ENCODE results near the gene NEDD4L. TPM values are rescaled to one million over a fixed set of nuclear protein-coding genes. Genes with fewer than 3 reads are reported as not detected.

Gene NEDD4L
- total and polyA plus RNA-seq, 12 donors: 17.8 to 110 (median 37.6) TPM

DNA sequence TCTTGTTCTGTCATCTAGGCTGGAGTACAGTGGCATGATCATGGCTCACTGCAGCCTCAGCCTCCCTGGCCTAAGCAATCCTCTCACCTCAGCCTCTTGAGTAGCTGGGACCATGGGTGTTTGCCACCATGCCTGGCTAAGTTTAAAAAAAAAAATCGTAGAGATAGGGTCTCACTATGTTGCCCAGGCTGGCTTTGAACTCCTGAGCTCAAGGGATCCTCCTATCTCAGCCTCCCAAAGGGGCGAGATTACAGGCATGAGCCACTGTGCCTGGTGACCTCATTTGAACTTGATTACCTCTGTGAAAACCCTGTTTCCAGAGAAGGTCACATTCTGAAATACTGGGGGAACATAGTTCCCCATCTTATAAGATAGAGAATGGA, 190.3 kb downstream of the NEDD4L start:
- Histone ChIP-seq H3K4me3 (no peak overlapping the region), H3K36me3 (replicated peaks in 1 of 2) (no peaks in the 10 kb centered on the region), H3K9me3 (replicated peaks in 1 of 3) (no peaks in the 10 kb centered on the region), H3K27ac (no peak overlapping the region), H3K4me1 (replicated peaks in 1 of 2) (no peaks in the 10 kb centered on the region), H3K27me3 (no peaks in the 10 kb centered on the region)
- DNase-seq: no peak
- 92 to 100% (median 93%) methylated on average over 2 of the region's 2 CpGs; no CpG with 5 or more reads in 1 of the 4 donors for WGBS, 4 donors
- intact Hi-C loops (cut with DNase I): no loop called here
- TF ChIP-seq POLR2A (IDR thresholded peaks at IDR 0.05): no peak
- TF ChIP-seq, protein P1, sequence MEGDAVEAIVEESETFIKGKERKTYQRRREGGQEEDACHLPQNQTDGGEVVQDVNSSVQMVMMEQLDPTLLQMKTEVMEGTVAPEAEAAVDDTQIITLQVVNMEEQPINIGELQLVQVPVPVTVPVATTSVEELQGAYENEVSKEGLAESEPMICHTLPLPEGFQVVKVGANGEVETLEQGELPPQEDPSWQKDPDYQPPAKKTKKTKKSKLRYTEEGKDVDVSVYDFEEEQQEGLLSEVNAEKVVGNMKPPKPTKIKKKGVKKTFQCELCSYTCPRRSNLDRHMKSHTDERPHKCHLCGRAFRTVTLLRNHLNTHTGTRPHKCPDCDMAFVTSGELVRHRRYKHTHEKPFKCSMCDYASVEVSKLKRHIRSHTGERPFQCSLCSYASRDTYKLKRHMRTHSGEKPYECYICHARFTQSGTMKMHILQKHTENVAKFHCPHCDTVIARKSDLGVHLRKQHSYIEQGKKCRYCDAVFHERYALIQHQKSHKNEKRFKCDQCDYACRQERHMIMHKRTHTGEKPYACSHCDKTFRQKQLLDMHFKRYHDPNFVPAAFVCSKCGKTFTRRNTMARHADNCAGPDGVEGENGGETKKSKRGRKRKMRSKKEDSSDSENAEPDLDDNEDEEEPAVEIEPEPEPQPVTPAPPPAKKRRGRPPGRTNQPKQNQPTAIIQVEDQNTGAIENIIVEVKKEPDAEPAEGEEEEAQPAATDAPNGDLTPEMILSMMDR (IDR thresholded peaks at IDR 0.05): no peak

DNA sequence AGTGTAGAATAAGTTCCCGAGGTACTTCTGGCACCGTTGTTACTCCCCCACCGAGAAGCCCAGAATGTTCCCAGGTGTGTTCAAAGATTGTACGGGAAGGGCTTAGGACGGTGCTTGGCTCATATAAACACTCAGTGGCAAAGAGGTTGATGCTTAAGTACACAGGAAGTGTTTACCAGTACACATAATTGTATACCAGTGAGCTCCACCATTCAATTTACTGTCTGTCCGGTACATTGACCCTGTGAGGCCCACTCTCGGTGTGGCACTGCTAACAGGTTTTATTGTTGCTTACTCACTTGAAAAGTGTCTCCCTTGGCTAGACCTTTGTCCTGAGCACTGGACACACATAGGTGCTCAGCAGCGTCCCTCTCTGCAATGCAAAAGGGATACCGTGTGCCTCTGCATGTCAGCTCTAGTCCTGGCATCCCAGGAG, 191.0 kb downstream of the NEDD4L start:
- DNase-seq: no peak
- intact Hi-C loops (cut with DNase I): no loop called here
- H3K27me3 ChIP-seq: no peaks in the 10 kb centered on the region
- H3K4me1 ChIP-seq (replicated peaks in 1 of 2): peaks cover 0 to 4% of the 10 kb centered on the region in 2 donors
- no peak overlapping the region for H3K4me3 ChIP-seq
- no peak for TF ChIP-seq POLR2A (IDR thresholded peaks at IDR 0.05)
- TF ChIP-seq, protein P1 (IDR thresholded peaks at IDR 0.05): no peak
- H3K36me3 ChIP-seq (replicated peaks in 1 of 2): no peaks in the 10 kb centered on the region
- H3K9me3 ChIP-seq (replicated peaks in 1 of 3): no peaks in the 10 kb centered on the region
- no peak overlapping the region for H3K27ac ChIP-seq
- WGBS, 4 donors: 79 to 98% (median 91%) methylated on average over 9 of the region's 9 CpGs

DNA sequence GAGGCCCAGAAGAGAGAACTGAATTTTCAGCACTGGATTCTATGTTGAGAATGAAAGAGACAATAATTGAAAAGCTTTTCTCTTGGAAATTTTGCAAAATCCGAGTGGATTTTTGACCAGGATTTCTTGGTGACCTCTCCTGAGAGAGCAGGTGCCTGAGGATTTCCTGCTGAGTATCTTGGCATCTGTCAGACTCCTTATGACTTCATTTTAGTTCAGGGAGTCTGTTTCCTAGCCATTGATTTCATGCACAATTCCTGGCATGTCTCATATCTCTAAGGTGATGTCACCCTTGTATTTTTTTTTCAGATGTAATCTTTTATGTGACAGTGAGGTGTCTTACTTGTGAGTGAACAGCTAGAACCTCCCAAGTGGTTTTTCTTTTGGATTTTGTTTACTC, 195.9 kb downstream of the NEDD4L start:
- no peak for DNase-seq
- WGBS, 4 donors: 43 to 79% (median 74%) methylated on average over 1 of the region's 1 CpG
- no peak for TF ChIP-seq POLR2A (IDR thresholded peaks at IDR 0.05)
- TF ChIP-seq, protein P1 (IDR thresholded peaks at IDR 0.05): no peak
- Histone ChIP-seq H3K27me3 (no peaks in the 10 kb centered on the region), H3K9me3 (replicated peaks in 1 of 3) (no peaks in the 10 kb centered on the region), H3K27ac (peak overlapping the region in 1 of 5 donors; percentile 45), H3K4me1 (replicated peaks in 1 of 2) (peaks cover 0 to 8% of the 10 kb centered on the region in 2 donors), H3K36me3 (replicated peaks in 1 of 2) (no peaks in the 10 kb centered on the region), H3K4me3 (no peak overlapping the region)
- intact Hi-C loops (cut with DNase I): no loop called here

DNA sequence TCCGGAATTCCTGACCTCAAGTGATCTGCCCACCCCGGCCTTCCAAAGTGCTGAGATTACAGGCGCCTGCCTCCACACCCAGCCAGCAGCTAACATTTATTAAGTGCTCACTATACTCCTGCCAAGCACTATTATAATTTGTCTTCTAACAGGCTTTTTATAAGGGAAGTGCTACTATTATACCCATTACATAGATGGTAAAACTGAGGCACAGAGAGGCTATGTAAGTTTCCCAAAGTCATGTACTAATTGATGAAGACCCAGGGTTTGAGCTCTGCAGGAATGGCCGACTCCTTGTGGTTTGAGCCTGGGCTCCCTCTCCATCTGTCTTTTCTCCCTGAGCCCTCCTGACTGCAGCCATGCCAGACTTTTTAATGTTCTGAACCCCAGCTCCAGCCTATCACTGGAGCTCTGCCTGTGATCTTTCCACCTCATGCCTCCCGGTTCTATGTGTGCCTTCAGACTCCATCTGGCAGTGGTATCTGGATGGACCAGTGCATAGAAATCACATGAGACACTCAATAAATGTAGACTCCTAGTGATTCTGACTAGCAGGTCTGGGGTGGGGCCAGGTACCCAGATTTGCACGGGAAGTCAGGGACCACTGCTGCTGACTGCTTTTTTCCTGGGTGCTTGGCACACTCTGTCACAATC, 197.1 kb downstream of the NEDD4L start:
- Histone ChIP-seq H3K27ac (no peak overlapping the region), H3K36me3 (replicated peaks in 1 of 2) (no peaks in the 10 kb centered on the region), H3K4me1 (replicated peaks in 1 of 2) (peaks cover 0 to 8% of the 10 kb centered on the region in 2 donors), H3K4me3 (no peak overlapping the region), H3K9me3 (replicated peaks in 1 of 3) (no peaks in the 10 kb centered on the region), H3K27me3 (no peaks in the 10 kb centered on the region)
- TF ChIP-seq, protein P1 (IDR thresholded peaks at IDR 0.05): no peak
- no peak for TF ChIP-seq POLR2A (IDR thresholded peaks at IDR 0.05)
- DNase-seq: no peak
- intact Hi-C loops (cut with DNase I): no loop called here
- WGBS, 4 donors: 92 to 98% (median 94%) methylated on average over 6 of the region's 6 CpGs

Measured in adrenal gland (tissue), 12 donors.